Ovary (tissue), 9 donors: ENCODE results near the gene RCL1. TPM values are rescaled to one million over a fixed set of nuclear protein-coding genes. Genes with fewer than 3 reads are reported as not detected.

Experiments
- DNase-seq, 5 donors: peaks; one replicate each; pipeline ENCODE4 v3.0.0-alpha.2; 2019 to 2020
- H3K27ac ChIP-seq, 2 donors: fragments of 200-600 bp; one replicate each; pipeline versions ENCODE4 v1.5.1 to v1.8.0; 2019 to 2022
- H3K27me3 ChIP-seq: fragments of 200-600 bp; one replicate; pipeline ENCODE4 v1.8.0; 2022
- H3K36me3 ChIP-seq: fragments of 200-600 bp; sonication (generic); one replicate; pipeline ENCODE4 v1.5.1; 2019
- H3K4me1 ChIP-seq: one replicate; pipeline ENCODE4 v1.8.1; 2013; ENCODE audit warnings: mild to moderate bottlenecking, moderate library complexity; ENCODE audit not compliant: insufficient read depth
- H3K4me3 ChIP-seq: fragments of 200-600 bp; sonication (generic); one replicate; pipeline ENCODE4 v1.5.1; 2017
- H3K9me3 ChIP-seq, 2 donors: fragments of 200-600 bp in 1 of 2; sonication (generic) in 1 of 2; one replicate each; pipeline versions ENCODE4 v1.5.1 to v1.8.1; 2013 to 2019; ENCODE audit warnings: mild to moderate bottlenecking in 1 of 2, moderate library complexity in 1 of 2
- EP300 ChIP-seq: sonication (generic); formaldehyde crosslinking; IDR thresholded peaks from one replicate; pipeline ENCODE4 v1.6.1; 2017; ENCODE audit warnings: antibody characterized with exemption
- POLR2A ChIP-seq: fragments of 450-650 bp; IDR thresholded peaks from one replicate; pipeline ENCODE4 v1.6.1; 2017; ENCODE audit warnings: antibody characterized with exemption, mild to moderate bottlenecking, moderate library complexity
- WGBS, 3 donors: extraction: QIAGEN DNeasy Blood & Tissue Kit in 1 of 3; methylation state at CpG; one replicate each; pipeline versions ENCODE4 v1.1.5 to v1.1.7; 2013 to 2017; 5-methylcytosine and 5-hydroxymethylcytosine counted together
- intact Hi-C, 4 donors: fragments of 100-400 bp; cut with DNase I; formaldehyde crosslinking; loops; one replicate each; pipeline versions ENCODE4 v1.11.0 to v1.15.1; 2022 to 2023
- polyA plus RNA-seq, 2 donors: library from polyadenylated mRNA; stranded (reverse); fragments of 200-250 nt in 1 of 2; fragments of 350-450 nt in 1 of 2; fragmentation: Illumina TruSeq in 1 of 2; extraction: RNeasy Lipid Tissue Mini Kit (QIAGEN cat#74804) in 1 of 2; gene quantifications; one replicate each; pipeline ENCODE4 v1.2.3, GENCODE V29; 2013 to 2014
- total RNA-seq, 7 donors: library from RNA; depleted of rRNA in 2 of 7; stranded (reverse); fragments of >200 nt in 2 of 7; fragmentation: NEBNext Ultra II Directional in 3 of 7; extraction: Animal tissue kit (Norgen Biotek cat#: 25700) in 3 of 7; gene quantifications; one replicate each; pipeline versions ENCODE4 v1.1.0 to v1.2.4, GENCODE V29; 2016 to 2023
- TF ChIP-seq, protein P1 (sequence below), 3 donors: fragments of 450-650 bp in 2 of 3; fragments of 200-600 bp in 1 of 3; IDR thresholded peaks; one replicate each; pipeline versions ENCODE4 v1.5.1 to v1.8.0; 2016 to 2022; ENCODE audit warnings: antibody characterized with exemption in 3 of 3, mild to moderate bottlenecking in 1 of 3
- donor health status: DM: no; HTN: no; CAD: no; lungs with moderate emphysema.
- donor health status: DM: no; HTN: no; CAD: no.
- donor health status: Bipolar disorder and iron deficiency.
- donor health status: DM: yes; HTN: yes; CAD: no.
- donor health status: DM: no; HTN: no; CAD: no.
- donor health status: DM: yes; HTN: yes; CAD: no.

Gene RCL1
- total and polyA plus RNA-seq, 9 donors, result 19.9 to 68.6 (median 30.0) TPM

DNA sequence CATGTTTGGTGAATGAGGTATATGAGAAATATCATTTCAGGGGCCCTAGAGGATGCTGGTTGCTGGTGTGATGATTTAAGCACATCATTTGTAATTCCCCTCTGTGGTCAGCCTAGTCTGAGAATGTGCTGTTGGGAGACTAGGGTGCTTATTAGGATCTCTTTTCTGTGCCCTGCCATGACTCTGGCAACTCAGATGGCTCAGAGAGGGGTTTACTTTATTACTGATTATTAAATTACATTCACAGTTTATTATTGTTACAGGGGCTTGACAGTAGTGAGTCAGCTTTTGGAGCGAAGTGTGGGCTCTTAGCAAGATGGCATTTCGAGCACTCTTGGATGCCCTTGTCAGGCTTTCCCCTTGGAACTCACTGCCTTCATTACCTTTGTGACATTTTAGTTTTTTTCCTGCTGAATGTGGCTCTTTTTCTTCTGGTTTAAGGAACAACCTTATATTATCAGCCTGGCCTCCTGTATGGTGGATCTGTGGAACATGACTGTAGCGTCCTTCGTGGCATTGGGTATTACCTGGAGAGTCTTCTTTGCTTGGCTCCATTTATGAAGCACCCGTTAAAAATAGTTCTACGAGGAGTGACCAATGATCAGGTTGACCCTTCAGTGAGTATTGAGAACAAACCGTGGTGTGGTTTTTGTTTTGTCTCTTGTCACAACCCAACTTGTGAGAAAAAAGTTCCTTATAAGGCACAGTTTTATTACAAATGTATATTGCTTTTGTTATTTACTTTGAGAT is 33.8 kb downstream of the RCL1 start:
- Histone ChIP-seq H3K36me3 (no peaks in the 10 kb centered on the region), H3K4me1 (peaks cover 11% of the 10 kb centered on the region), H3K4me3 (no peak overlapping the region), H3K9me3 (no peaks in the 10 kb centered on the region), H3K27ac (peak overlapping the region in 1 of 2 donors; percentile 27), H3K27me3 (no peaks in the 10 kb centered on the region)
- intact Hi-C loops, result no loop called here
- 80 to 89% (median 85%) methylated on average over 7 of the region's 7 CpGs for WGBS, 3 donors
- TF ChIP-seq POLR2A, result no peak
- no peak for TF ChIP-seq EP300
- TF ChIP-seq, protein P1, sequence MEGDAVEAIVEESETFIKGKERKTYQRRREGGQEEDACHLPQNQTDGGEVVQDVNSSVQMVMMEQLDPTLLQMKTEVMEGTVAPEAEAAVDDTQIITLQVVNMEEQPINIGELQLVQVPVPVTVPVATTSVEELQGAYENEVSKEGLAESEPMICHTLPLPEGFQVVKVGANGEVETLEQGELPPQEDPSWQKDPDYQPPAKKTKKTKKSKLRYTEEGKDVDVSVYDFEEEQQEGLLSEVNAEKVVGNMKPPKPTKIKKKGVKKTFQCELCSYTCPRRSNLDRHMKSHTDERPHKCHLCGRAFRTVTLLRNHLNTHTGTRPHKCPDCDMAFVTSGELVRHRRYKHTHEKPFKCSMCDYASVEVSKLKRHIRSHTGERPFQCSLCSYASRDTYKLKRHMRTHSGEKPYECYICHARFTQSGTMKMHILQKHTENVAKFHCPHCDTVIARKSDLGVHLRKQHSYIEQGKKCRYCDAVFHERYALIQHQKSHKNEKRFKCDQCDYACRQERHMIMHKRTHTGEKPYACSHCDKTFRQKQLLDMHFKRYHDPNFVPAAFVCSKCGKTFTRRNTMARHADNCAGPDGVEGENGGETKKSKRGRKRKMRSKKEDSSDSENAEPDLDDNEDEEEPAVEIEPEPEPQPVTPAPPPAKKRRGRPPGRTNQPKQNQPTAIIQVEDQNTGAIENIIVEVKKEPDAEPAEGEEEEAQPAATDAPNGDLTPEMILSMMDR (IDR thresholded peaks at IDR 0.05), result no peak
- no peak for DNase-seq

DNA sequence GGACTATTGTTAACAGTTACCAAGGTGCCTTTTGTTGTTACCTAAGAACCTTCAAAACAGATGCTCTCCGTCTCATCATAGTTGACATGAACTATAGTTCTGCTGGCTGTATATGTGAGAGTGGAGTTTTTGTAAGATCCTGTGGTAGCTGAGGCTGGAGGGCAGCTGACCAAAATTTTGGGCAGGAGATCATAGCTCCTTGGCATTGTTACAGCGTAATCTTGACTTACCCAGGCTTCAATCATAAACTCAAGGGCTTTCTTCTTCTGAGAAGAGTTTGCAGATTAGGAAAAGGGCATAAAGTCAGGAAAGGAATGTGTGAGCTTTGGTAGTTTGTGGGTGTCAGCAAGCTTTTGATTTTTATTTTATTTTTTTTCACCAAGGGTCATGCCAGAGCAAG is 34.5 kb downstream of the RCL1 start:
- H3K36me3 ChIP-seq, result no peaks in the 10 kb centered on the region
- TF ChIP-seq POLR2A (no peak), EP300 (no peak)
- TF ChIP-seq, protein P1 (IDR thresholded peaks at IDR 0.05), result no peak
- H3K4me1 ChIP-seq, result peaks cover 11% of the 10 kb centered on the region
- H3K4me3 ChIP-seq, result no peak overlapping the region
- no peaks in the 10 kb centered on the region for H3K9me3 ChIP-seq
- 70 to 91% (median 70%) methylated on average over 2 of the region's 2 CpGs for WGBS, 3 donors
- no peak for DNase-seq
- H3K27me3 ChIP-seq, result no peaks in the 10 kb centered on the region
- intact Hi-C loops, result no loop called here
- H3K27ac ChIP-seq, result no peak overlapping the region

DNA sequence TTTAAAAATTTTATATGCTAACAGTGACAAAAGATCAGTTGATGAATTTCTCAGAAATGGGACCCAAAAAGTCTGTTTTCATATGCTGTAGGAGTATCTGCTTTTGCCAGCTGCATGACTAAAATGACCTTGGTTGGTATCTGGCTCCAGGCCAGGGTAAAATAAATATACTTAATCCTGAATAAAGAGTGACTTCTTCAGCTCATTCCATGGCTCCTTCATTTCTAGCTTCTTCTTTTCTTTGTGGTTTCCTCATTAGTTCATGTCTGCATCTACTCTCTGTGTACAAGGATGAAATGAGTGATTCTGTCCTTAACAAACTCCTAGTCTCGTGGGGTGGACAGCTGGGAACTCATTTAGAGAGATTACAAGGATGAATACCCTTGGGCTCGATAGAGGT is 36.0 kb downstream of the RCL1 start:
- TF ChIP-seq POLR2A (no peak), EP300 (no peak)
- TF ChIP-seq, protein P1 (IDR thresholded peaks at IDR 0.05), result no peak
- 13 to 40% (median 32%) methylated on average over 2 of the region's 2 CpGs for WGBS, 3 donors
- H3K36me3 ChIP-seq, result no peaks in the 10 kb centered on the region
- intact Hi-C loops, result no loop called here
- no peak overlapping the region for H3K27ac ChIP-seq
- peaks cover 11% of the 10 kb centered on the region for H3K4me1 ChIP-seq
- H3K9me3 ChIP-seq, result no peaks in the 10 kb centered on the region
- no peak overlapping the region for H3K4me3 ChIP-seq
- no peaks in the 10 kb centered on the region for H3K27me3 ChIP-seq
- DNase-seq, result no peak

DNA sequence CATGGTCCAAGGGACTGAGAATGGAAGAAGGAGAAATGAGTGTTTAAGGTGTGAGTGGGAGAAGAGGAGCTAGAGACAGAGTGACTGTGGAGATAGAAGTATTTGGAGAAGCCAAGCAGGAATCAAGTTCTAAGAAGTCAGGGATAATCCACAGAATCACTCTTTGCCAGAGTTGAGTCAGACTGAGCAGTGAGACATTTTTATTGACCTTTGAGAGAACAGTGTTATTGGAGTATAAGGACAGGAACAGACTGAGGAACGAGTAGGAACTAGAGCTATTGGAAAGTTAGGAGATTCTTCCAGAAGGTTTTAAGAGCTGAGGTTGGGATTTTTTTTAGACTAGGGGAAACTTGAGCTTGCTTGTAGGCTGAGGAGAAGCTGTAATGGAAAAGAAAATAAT is 37.2 kb downstream of the RCL1 start:
- H3K27ac ChIP-seq, result no peak overlapping the region
- intact Hi-C loops, result loop anchor here in 1 of 4 donors (5.0 kb wide), 1 partner anchor 38 kb away; the partner anchor contains the start of gene RCL1
- no peaks in the 10 kb centered on the region for H3K36me3 ChIP-seq
- H3K4me3 ChIP-seq, result no peak overlapping the region
- H3K27me3 ChIP-seq, result no peaks in the 10 kb centered on the region
- H3K9me3 ChIP-seq, result no peaks in the 10 kb centered on the region
- TF ChIP-seq EP300 (no peak), POLR2A (no peak)
- TF ChIP-seq, protein P1 (IDR thresholded peaks at IDR 0.05), result no peak
- 60 to 79% (median 76%) methylated on average over 1 of the region's 1 CpG for WGBS, 3 donors
- peaks cover 15% of the 10 kb centered on the region for H3K4me1 ChIP-seq
- DNase-seq, result no peak
